Activated gamma-delta T cell treated with anti-CD3 and anti-CD28 coated beads, Interleukin-2, amount 50 U/mL, for 16 hours (primary cell): ENCODE results near the gene GNE.
"Not testable (repeated sequence)": the region's sequence is repeated elsewhere in the genome, so short reads cannot be mapped to it uniquely, and the experiment has no call there.

Source experiments
- DNase-seq: peaks from one replicate; pipeline ENCODE4 v3.0.0-alpha.2; 2020; ENCODE audit warnings: low read depth

GNE gene

DNA sequence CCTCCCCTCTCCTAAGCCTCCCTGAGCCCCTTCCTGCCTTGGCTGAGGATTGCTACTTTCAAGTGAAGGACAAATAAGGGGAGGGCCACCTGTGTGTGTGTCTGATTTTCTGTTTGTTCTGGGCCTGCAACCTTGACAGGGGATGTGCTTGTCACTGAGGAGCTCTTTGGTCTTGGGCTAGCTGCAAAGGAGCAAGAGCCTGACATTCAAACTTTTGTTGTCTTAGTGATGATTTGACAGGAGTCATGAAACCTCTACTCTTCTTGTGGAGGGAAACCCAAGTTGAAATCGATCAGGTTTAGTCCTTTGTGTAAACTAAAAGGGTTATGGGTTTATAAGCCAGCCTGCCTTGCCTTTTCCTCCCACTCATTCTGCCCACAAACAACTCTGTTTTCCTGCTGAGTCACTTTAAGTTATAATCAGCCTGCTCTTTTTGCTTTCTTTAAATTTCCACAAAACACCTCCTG is 50.7 kb downstream of the GNE start:
- DNase-seq, result no peak

DNA sequence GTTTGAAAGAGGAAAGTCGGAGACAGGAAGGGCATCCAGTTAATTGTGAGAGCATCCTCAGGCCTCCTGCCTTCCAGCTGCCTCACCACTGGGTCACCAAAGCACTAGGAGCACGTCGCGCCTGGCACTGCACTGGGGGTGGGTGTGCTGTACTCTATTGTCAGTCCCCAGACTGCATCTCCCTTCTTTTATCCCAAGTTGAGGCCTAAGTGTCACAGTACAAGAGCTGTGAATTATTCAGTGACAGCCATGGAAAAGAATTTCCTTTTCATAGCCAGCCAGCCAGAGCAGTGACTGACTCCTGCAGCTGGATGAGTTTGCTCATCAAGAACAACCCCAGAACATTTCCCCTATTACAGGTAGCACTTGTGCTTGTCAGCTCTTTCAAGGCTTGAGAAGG is 51.2 kb downstream of the GNE start:
- no peak for DNase-seq

DNA sequence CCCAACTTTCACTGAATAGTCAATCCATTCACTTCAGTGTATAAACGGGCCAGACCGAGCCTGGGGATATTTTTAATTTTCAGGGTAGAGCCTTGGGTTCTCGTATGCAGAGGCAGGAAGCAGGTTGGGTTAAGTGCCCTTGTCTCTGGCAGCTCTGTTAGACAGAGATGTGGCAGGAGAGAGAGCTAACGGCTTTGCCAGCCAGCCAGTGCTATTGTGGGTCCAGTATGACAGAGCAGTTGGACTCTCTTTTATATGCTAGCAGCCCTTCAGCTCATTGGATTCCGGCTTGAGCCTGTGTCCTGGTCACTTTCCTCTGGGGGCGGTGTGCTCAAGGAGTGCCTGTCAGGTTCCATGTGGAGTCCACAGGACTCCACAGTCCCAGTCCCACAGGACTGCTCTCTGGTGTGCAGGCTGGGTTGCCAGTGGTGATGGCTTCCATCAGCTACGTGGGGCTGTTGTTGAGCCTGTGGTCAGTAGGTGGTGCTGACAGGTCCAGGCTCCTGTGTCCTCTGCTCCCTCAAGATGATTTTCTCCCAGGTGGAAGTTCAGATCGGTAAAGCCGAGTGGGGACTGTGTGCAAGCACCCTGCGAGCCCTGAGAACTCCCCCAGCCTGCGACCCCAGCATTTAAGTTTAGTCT is 53.2 kb downstream of the GNE start:
- DNase-seq, result no peak

DNA sequence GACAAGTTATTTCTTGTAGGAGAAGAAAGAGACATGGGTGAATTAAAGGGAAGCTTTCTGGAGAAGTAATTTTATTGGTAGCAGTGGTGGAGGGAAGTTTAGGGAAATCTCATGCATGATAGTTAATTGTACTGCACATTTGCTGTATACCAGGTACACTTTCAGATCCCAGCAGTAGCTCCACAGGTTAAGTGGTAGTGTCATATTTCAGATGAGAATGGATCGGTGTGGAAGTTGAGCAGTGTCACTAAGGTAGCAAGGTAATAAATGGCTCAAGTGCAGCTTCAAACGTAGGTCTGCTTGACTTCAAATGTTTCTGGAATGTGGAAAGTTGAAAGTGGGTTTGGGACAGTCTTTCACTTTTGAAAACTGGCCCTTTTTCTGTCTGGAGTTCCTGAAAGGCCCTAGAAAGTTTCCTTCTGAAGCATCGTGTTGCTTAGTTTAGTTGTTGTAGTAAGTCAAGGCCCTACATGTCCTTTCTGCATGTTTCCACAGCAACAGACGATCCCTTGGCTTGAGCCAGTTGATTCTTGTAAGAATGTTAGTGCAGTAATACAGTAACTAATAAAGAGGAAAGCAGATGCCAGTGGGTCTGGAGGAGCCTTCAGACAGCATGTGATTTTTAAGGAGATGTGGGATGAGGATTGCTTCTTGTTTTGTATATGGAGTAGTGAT is 63.8 kb downstream of the GNE start:
- no peak for DNase-seq

DNA sequence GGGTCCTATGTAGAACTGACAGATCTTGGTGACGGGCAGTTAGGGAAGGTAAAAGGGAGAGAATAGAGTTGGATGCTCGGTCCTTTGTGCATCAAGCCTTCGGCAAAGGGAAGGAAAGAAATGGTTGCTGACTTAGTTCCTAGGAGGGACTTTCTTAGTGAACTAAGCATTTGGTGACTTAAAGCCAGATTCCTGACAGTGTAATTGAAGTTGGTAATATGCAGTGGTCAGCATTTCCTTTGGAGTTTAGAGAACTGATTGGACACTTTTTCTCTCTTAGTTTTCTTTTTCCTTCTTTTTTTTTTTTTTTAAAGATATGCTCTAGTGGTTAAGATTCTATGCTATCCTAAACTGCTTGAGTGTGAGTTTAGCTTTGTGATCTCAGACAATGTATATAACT is 65.2 kb downstream of the GNE start:
- DNase-seq, result no peak

DNA sequence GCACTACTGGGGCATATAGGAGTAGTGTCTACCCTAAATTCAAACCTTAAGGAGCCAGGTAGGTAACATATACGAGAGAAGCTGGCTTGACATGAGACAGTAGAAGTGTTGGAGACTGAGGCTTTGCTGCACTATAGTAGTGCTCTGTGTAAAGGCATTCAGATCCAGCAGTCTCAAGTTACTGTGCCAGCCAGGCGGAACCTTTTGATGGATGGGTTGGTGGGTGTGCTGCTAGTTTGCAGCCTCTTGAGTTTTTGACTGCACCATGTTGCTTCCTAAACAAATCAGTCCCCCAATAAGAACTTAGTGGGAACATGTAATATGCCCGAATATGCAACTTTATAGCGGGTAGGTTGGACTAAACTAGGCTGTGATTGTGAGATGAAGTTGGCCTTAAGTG is 66.1 kb downstream of the GNE start:
- no peak for DNase-seq

DNA sequence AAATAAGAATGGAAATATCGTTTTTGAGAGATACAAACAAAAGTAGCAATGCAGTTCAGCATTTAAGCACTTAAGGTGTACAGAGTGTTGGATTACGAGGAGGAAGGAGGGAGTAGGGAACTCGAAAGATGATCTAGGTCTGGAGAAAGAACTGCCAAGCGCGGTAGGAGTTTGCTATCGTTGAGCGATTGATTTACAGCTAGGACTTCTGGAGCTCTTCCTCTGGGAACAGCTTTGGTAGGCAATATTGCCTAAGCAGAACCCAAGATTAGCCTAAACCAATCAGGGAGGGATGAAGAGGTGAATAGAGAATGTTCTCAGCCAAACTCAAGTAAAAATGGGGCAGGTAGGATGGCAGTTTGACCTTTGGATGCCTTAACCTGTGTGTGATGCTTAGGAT is 66.6 kb downstream of the GNE start:
- no peak for DNase-seq

DNA sequence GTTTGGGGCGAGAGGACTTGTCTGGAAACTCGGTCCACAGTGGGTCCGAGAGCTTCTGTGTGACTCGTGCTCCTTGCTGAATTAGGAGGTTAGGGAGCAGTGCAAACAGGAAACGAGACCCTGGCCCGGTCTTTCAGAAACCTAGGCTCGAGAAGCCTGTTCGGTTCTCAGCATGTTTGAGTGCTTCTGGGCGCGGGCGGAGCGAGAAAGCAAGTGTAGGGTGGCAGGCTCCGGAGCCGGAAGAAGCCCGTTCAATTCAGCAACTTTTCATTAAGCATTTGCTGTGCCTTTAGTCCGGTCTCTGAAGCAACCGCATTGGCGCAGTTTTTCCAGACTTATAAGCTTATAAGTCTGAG is 67.0 kb downstream of the GNE start:
- DNase-seq, result peak; percentile 14

DNA sequence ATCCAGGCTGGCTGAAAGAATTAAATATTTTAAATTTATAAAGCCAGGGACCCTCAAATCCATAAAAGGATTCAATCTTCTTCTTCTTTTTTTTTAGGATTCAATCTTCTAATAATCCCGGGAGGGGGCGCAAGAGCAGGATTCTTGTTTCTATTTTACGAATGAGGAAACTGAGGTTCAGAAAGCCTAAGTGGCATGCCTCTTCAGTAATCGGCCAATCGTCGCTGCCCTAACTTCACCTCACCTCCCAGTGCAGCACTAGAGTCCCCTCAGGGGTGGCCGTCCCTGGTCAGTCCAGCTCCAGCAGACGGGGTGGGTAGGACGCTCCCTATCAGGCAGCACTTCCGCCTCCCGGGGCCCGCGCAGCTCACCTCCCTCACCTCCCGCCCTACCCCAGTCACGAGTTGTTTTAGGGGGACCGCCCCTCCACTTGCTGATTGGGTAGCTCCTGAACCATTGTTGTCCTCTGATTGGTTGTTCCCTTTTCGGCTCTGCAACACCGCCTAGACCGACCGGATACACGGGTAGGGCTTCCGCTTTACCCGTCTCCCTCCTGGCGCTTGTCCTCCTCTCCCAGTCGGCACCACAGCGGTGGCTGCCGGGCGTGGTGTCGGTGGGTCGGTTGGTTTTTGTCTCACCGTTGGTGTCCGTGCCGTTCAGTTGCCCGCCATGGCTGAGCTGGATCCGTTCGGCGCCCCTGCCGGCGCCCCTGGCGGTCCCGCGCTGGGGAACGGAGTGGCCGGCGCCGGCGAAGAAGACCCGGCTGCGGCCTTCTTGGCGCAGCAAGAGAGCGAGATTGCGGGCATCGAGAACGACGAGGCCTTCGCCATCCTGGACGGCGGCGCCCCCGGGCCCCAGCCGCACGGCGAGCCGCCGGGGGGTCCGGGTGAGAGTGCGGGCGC is 67.6 kb downstream of the GNE start, which contains the start of gene CLTA:
Gene CLTA (plus strand): TSS at position 534 of the 902 bp plus-strand sequence. CDS start 136 bp downstream, at position 670.
- DNase-seq, result peak; percentile 93

DNA sequence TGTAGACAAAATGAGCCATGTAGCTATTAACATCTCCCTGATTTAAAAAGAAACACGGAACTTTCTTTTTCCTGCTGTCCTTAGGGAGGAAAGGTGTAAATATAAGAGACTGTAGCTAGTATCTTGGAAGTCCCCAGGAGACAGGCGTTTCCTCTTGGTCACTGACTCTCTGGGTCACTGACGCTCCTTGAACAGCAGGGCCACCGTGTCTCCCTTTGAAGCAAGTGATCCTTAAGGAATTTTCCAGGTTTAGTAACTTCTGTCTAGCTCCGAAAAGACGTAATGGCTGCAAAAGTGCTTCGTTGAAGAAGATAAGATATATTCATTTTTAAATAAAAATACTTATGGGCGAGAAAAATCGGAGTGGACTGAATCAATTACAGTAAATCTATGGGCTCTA is 68.3 kb downstream of the GNE start:
- no peak for DNase-seq

DNA sequence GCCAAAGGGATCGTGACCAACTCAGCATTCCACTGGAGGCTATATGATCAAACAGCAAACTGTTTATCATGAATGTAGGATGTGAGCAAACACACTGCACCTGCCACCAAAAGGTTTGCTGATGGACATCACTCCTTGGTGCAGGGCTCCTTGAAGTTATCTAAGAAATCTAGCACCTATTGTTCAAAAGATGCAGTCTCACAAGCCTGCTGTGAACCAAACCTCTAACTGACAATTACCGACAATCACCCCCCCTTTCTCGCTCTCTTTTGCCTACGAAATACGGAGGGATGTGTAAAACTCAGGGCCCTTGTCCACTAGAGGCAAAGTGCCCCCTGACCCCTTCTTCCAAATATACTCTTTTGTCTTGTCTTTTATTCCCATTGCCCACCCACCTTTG is 70.0 kb downstream of the GNE start:
- DNase-seq, result no peak

DNA sequence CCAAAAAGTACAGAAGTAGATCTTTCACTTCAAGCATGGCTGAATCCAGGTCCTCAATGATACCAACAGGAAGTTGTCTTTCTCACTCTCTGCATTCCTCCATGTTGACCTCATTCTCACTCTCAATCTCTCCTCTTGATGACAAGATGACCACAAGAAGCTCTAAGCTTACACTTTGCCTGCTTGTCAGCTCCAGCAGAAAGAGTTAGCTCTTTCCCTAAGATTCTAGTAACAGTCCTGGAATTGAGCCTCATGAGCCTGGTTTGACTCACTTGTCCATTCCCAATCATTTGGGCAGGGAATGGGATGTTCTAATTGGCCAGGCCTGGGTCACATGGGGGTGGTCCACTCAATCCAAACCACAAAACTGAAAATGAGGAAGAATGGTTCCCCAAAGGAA is 70.8 kb downstream of the GNE start:
- DNase-seq, result no peak

DNA sequence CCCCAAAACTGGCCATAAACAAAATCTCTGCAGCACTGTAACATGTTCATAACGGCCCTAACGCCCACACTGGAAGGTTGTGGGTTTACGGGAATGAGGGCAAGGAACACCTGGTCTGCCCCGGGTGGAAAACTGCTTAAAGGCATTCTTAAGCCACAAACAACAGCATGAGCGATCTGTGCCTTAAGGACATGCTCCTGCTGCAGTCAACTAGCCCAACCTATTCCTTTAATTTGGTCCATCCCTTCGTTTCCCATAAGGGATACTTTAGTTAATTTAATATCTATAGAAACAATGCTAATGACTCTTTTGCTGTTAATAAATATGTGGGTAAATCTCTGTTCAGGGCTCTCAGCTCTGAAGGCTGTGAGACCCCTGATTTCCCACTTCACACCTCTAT is 78.0 kb downstream of the GNE start:
- not testable (repeated sequence) for DNase-seq

DNA sequence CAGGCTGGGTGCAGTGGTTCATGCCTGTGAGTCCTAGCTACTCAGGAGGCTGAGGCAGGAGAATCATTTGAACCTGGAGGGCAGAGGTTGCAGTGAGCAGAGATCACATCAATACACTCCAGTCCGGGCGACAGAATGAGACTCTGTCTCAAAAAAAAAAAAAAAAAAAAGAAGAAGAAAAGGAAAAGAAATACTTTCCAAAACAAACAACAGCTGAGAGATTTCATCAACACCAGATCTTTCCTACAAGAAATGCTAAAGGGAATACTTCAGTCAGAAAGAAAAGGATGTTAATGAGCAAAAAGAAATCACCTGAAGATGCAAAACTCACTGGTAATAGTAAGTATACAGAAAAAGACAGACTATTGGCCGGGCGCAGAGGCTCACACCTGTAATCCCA is 80.7 kb downstream of the GNE start:
- DNase-seq, result no peak

DNA sequence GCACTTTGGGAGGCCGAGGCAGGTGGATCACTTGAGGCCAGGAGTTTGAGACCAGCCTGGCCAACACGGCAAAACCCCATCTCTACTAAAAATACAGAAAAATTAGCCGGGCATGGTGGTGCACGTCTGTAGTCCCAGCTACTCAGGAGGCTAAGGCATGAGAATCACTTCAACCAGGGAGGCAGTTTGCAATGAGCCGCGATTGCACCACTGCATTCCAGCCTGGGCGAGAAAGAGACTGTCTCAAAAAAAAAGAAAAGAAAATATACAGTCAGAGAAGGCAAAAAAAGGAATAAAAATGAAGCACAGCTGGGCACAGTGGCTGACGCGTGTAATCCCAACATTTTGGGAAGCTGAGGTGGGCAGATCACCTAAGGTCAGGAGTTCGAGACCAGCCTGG is 81.8 kb downstream of the GNE start:
- DNase-seq, result not testable (repeated sequence)

DNA sequence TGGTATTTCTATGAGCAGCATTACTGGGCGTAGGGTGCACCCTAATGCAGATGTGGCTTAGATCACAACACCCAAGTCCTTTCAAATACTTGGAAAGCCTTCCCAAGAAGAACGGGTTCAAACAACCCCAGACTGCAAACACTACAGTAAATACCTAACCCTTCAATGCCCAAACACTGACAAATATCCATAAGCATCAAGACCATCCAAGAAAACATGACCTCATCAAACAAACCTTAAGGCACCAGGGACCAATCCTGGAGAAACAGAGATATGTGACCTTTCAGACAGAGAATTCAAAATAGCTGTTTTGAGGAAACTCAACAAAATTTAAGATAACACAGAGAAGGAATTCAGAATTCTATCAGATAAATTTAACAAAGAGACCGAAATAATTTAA is 83.0 kb downstream of the GNE start:
- DNase-seq, result not testable (repeated sequence)

DNA sequence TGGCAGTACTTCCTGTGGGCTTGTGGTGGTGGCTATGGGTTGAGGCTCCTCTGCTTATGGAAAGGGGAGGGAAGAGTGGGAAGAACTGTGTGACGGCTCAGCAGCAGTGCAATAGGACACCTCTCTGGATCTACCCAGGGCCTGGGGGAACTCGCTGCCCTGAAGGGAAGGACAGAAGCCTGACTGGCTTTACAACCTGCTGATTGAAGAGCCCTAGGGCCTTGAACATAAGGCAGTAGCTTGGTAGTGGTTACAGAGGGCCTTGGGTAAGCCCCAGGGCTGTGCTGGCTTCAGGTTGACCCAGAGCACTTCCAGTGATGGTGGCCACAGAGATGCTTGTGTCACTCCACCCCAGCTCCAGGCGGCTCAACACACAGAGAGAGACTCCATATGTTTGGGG is 83.5 kb downstream of the GNE start:
- DNase-seq, result no peak

DNA sequence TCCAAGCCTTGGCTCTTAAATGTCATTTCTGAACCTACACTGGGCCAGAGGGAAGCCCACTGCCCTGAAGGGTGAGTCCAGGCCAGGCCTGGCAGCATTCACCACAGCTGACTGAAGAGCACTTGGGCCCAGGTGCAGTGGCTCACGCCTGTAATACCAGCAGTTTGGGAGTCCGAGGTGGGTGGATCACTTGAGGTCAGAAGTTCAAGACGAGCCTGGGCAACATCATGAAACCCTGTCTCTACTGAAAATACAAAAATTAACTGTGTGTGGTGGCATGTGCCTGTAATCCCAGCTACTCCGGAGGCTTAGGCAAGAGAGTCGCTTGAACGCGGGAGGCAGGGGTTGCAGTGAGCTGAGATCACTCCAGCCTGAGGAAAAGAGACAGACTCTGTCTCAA is 84.0 kb downstream of the GNE start:
- DNase-seq, result no peak

DNA sequence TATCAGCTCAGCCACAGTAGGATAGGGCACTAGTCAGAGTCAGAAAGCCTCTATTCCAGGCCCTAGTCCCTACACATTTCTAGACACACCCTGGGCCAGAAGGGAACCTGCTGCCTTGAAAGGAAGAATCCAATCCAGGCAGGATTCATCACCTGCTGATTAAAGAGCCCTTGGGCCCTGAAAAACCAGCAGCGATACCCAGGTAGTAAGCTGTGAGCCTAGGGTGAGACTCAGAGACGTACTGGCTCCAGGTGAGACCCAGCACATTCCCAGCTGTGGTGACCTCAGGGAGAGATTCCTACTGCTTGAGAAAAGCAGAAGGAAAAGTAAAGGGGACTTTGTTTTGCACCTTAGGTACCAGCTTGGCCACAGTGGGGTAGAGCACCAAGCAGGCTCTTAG is 84.4 kb downstream of the GNE start:
- no peak for DNase-seq

DNA sequence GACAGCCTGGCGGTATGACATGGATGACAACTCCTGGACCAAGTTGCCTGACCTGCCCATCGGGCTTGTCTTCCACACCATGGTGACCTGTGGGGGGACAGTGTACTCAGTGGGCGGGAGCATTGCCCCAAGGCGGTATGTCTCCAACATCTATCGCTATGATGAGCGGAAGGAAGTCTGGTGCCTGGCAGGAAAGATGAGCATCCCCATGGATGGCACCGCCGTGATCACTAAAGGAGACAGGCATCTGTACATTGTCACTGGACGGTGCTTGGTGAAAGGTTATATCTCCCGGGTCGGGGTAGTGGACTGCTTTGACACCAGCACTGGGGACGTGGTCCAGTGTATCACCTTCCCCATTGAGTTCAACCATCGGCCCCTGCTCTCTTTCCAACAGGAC is 87.7 kb downstream of the GNE start:
- no peak for DNase-seq

DNA sequence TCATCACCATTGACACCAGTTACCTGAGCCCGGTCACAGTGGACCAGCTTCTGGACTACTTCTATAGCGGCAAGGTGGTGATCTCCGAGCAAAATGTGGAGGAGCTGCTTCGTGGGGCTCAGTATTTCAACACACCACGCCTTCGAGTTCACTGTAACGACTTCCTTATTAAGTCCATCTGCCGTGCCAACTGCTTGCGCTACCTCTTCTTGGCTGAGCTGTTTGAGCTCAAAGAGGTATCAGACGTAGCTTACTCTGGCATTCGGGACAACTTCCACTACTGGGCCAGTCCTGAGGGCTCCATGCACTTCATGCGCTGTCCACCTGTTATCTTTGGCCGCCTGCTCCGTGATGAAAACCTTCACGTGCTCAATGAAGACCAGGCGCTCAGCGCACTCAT is 88.5 kb downstream of the GNE start:
- no peak for DNase-seq

DNA sequence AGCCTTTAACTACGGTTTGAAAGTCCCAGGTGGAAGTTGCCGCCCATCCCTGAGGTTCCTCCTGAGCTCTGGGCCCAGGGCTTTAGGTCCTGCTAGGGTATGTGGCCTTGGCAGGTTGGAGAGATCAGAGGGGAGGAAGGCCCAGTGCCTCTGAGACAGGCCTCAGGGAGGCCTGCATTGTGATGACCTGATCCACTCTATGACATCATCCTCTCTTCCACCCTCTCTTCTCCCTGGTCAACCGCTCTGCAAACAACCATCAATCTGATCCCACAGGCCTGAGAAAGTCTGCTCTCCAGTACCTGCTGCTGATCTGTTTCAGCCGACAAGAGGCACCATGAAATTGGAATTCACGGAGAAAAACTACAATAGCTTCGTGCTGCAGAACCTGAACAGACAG is 89.1 kb downstream of the GNE start, which contains the start of gene CCIN:
Gene CCIN (plus strand): TSS at position 223 of the 400 bp plus-strand sequence. CDS start 115 bp downstream, at position 338.
- no peak for DNase-seq
